ENCODE measurements around the gene TMC8.

DNA sequence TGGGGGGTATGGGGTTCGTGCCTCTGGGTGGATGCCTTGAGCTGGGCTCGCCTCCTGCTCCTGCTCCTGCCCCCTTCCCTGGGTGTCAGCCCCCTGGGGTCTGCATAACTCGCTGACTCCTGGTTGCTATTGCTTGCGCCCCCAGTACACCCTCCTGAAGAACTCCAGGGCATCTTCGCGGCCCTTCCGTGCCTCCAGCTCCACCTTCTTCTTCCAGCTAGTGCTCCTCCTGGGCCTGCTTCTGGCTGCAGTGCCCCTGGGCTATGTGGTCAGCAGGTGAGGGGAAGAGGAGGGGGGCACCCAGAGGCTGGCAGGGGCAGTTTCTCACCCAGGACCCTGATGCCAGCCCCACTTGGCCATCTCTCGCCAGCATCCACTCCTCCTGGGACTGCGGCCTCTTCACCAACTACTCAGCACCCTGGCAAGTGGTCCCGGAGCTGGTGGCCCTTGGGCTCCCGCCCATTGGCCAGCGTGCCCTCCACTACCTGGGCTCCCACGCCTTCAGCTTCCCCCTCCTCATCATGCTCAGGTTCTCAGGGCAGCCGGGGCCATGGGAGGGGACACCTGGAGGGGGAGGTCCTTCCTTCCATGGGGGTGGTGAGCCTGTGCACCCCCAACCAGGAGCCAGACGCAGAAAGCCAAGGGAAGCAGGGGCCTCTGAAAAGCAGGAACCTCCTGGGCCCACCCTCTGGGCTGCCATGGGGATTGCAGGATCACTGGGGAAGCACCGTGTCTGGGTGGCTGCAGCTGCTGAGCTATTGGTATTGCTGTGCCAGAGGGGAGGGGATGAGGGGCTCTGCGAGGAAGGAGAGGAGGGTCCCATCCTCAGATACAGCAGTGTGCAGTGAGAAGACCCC lies 7.9 kb downstream of the TMC8 start:
- TF ChIP-seq, protein P1, sequence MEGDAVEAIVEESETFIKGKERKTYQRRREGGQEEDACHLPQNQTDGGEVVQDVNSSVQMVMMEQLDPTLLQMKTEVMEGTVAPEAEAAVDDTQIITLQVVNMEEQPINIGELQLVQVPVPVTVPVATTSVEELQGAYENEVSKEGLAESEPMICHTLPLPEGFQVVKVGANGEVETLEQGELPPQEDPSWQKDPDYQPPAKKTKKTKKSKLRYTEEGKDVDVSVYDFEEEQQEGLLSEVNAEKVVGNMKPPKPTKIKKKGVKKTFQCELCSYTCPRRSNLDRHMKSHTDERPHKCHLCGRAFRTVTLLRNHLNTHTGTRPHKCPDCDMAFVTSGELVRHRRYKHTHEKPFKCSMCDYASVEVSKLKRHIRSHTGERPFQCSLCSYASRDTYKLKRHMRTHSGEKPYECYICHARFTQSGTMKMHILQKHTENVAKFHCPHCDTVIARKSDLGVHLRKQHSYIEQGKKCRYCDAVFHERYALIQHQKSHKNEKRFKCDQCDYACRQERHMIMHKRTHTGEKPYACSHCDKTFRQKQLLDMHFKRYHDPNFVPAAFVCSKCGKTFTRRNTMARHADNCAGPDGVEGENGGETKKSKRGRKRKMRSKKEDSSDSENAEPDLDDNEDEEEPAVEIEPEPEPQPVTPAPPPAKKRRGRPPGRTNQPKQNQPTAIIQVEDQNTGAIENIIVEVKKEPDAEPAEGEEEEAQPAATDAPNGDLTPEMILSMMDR (IDR thresholded peaks at IDR 0.05; ENCODE audit: extremely low read depth in 1 of 2, insufficient read depth in 1 of 2, low read depth in 1 of 2, low read length in 2 of 2), result no peak
- TF ChIP-seq EZH2 (IDR thresholded peaks at IDR 0.05; ENCODE audit: borderline replicate concordance, low read depth, low read length, severe bottlenecking) (no peak), JUN (IDR thresholded peaks at IDR 0.05; ENCODE audit: borderline replicate concordance, insufficient read depth, insufficient read length, low read depth) (no peak), POLR2A (IDR thresholded peaks at IDR 0.05; ENCODE audit: low read depth, low read length) (no peak), POLR2AphosphoS5 (IDR thresholded peaks at IDR 0.05; ENCODE audit: insufficient read depth, low read depth, low read length) (no peak), GATA2 (IDR thresholded peaks at IDR 0.05; ENCODE audit: insufficient read depth, insufficient read length, low read depth, low read length) (no peak), FOS (IDR thresholded peaks at IDR 0.05; ENCODE audit: borderline replicate concordance, insufficient read depth, low read length) (no peak), MYC (IDR thresholded peaks at IDR 0.05; ENCODE audit: low read depth, low read length) (no peak)
- TF ChIP-seq, protein P2, sequence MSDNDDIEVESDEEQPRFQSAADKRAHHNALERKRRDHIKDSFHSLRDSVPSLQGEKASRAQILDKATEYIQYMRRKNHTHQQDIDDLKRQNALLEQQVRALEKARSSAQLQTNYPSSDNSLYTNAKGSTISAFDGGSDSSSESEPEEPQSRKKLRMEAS (IDR thresholded peaks at IDR 0.05; ENCODE audit: insufficient read depth, insufficient read length), result no peak
